Right lobe of liver (tissue), 4 donors: ENCODE results near the gene RPS21.

Source experiments
- POLR2A ChIP-seq: fragments of 450-650 bp; IDR thresholded peaks from one replicate; pipeline ENCODE4 v1.6.1; 2017; ENCODE audit warnings: antibody characterized with exemption, mild to moderate bottlenecking
- TF ChIP-seq, protein P1 (sequence below), 4 donors: fragments of 200-600 bp in 3 of 4; fragments of 450-650 bp in 1 of 4; IDR thresholded peaks; one replicate each; pipeline versions ENCODE4 v1.5.1 to v1.8.0; 2016 to 2022; ENCODE audit warnings: antibody characterized with exemption in 4 of 4, mild to moderate bottlenecking in 2 of 4
- donor health status: DM: no; HTN: no; CAD: no.
- donor health status: DM: no; HTN: no; CAD: no.
- donor health status: DM: no; HTN: yes; CAD: no.

DNA sequence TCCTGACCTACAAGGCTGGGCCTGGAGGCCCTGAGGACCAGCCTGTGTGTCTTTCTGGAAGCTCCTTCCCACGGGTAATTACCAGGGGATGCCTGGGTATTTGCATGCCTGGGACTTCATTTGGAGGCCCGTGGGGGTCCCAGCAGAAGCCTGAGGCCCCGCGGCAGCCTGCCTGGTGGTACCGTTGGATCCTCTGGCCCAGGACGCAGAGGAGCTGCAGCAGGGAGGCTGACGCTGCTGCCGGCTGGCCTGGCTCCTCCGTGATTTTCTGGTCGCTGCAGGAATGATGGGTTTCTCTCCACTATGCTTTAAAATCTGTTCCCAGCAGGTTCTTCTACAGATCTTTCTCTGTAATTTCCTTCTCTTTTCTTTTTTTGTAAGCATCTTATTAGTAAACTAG is 13.6 kb downstream of the RPS21 start:
- TF ChIP-seq, protein P1, sequence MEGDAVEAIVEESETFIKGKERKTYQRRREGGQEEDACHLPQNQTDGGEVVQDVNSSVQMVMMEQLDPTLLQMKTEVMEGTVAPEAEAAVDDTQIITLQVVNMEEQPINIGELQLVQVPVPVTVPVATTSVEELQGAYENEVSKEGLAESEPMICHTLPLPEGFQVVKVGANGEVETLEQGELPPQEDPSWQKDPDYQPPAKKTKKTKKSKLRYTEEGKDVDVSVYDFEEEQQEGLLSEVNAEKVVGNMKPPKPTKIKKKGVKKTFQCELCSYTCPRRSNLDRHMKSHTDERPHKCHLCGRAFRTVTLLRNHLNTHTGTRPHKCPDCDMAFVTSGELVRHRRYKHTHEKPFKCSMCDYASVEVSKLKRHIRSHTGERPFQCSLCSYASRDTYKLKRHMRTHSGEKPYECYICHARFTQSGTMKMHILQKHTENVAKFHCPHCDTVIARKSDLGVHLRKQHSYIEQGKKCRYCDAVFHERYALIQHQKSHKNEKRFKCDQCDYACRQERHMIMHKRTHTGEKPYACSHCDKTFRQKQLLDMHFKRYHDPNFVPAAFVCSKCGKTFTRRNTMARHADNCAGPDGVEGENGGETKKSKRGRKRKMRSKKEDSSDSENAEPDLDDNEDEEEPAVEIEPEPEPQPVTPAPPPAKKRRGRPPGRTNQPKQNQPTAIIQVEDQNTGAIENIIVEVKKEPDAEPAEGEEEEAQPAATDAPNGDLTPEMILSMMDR (IDR thresholded peaks at IDR 0.05), result no peak
- TF ChIP-seq POLR2A, result no peak
